OCI-LY7 (cell line): ENCODE results near the gene PCCA. TPM values are rescaled to one million over a fixed set of nuclear protein-coding genes. Genes with fewer than 3 reads are reported as not detected.

ENCODE experiments used
- BruUV-seq: library from RNA; stranded (reverse); fragments of 400-500 nt; replicated peaks from 2 replicates; lab custom pipeline; 2021; lab: Mats Ljungman, UMichigan
- CTCF ChIA-PET: fragments of 300-600 bp; sonication (Branson Sonifier 250); formaldehyde crosslinking; loops from one replicate; lab custom pipeline; 2022; ENCODE audit warnings: antibody characterized with exemption; ENCODE audit not compliant: unreplicated experiment; lab: Charles Lee
- POLR2A ChIA-PET: fragments of 300-600 bp; sonication (Branson Sonifier 250); formaldehyde crosslinking; loops from one replicate; lab custom pipeline; 2022; ENCODE audit warnings: antibody characterized with exemption; lab: Charles Lee
- DNase-seq: peaks from one replicate; pipeline ENCODE4 v3.0.0-alpha.2; 2015; ENCODE audit warnings: low spot score
- H2AFZ ChIP-seq: fragments of 200-600 bp; sonication (generic), shearing (Covaris generic); 2 replicates; pipeline ENCODE4 v1.6.1; 2014; ENCODE audit warnings: mild to moderate bottlenecking, antibody characterized with exemption, low read length, moderate library complexity
- H3K27ac ChIP-seq: fragments of 200-600 bp; sonication (generic); 2 replicates; pipeline ENCODE4 v1.5.1; 2014; ENCODE audit warnings: mixed run types, low read depth, mild to moderate bottlenecking, moderate library complexity, low read length, inconsistent platforms; ENCODE audit not compliant: poor library complexity, severe bottlenecking
- H3K36me3 ChIP-seq: fragments of 200-600 bp; sonication (generic); 2 replicates; pipeline ENCODE4 v1.6.1; 2014; ENCODE audit warnings: mild to moderate bottlenecking, antibody characterized with exemption, low read length, moderate library complexity, mixed read lengths; ENCODE audit not compliant: insufficient read depth
- H3K4me1 ChIP-seq: fragments of 200-600 bp; sonication (generic); 2 replicates; pipeline ENCODE4 v1.5.1; 2014; ENCODE audit warnings: mild to moderate bottlenecking, low read length; ENCODE audit not compliant: insufficient read depth, poor library complexity, severe bottlenecking
- H3K4me2 ChIP-seq: fragments of 200-600 bp; sonication (generic); 2 replicates; pipeline ENCODE4 v1.6.1; 2014; ENCODE audit warnings: mild to moderate bottlenecking, low read length
- H3K4me3 ChIP-seq: fragments of 200-600 bp; sonication (generic); 2 replicates; pipeline ENCODE4 v1.5.1; 2014; ENCODE audit warnings: mild to moderate bottlenecking, low read depth, low read length; ENCODE audit not compliant: poor library complexity, severe bottlenecking
- H3K79me2 ChIP-seq: fragments of 200-600 bp; sonication (generic); 2 replicates; pipeline ENCODE4 v1.6.1; 2016; ENCODE audit warnings: low read depth, mild to moderate bottlenecking, low read length, moderate library complexity, mixed read lengths; ENCODE audit not compliant: insufficient read depth
- H3K9me2 ChIP-seq: fragments of 200-600 bp; sonication (generic); 2 replicates; pipeline ENCODE4 v1.6.1; 2016; ENCODE audit warnings: mild to moderate bottlenecking, low read length, mixed read lengths; ENCODE audit not compliant: insufficient read depth
- H3K9me3 ChIP-seq: fragments of 200-600 bp; sonication (generic); 2 replicates; pipeline ENCODE4 v1.6.1; 2014; ENCODE audit warnings: mild to moderate bottlenecking, mixed run types, low read length, mixed read lengths
- H4K20me1 ChIP-seq: fragments of 200-600 bp; sonication (generic); 2 replicates; pipeline ENCODE4 v1.6.1; 2014; ENCODE audit warnings: mild to moderate bottlenecking, antibody characterized with exemption, low read length, moderate library complexity, mixed read lengths; ENCODE audit not compliant: insufficient read depth
- EZH2phosphoT487 ChIP-seq: fragments of 200-600 bp; sonication (generic); IDR thresholded peaks from 2 replicates; pipeline ENCODE4 v1.6.1; 2018; ENCODE audit warnings: low read depth, borderline replicate concordance, mild to moderate bottlenecking, mixed run types, antibody characterized with exemption, low read length, moderate library complexity, mixed read lengths
- intact Hi-C: fragments of 100-400 bp; cut with micrococcal nuclease; formaldehyde crosslinking; loops from one replicate; pipeline ENCODE4 v1.10.0; 2022; ENCODE audit not compliant: unreplicated experiment
- total RNA-seq, 2 experiments: library from RNA; depleted of rRNA in 1 of 2; stranded (reverse); fragments of >200 nt in 1 of 2; shearing (Covaris generic) in 1 of 2; gene quantifications; 2 replicates each; pipeline ENCODE4 v1.2.3, GENCODE V29; 2014 to 2022
- TF ChIP-seq, protein P1 (sequence below): fragments of 200-600 bp; sonication (generic); conservative IDR thresholded peaks from 2 replicates; pipeline ENCODE4 v1.5.1; 2014; ENCODE audit warnings: mild to moderate bottlenecking, antibody characterized with exemption, low read length, moderate library complexity, mixed read lengths

The PCCA gene
- total RNA-seq, 2 experiments from 2014 or later, result 2.7 to 7.2 TPM

DNA sequence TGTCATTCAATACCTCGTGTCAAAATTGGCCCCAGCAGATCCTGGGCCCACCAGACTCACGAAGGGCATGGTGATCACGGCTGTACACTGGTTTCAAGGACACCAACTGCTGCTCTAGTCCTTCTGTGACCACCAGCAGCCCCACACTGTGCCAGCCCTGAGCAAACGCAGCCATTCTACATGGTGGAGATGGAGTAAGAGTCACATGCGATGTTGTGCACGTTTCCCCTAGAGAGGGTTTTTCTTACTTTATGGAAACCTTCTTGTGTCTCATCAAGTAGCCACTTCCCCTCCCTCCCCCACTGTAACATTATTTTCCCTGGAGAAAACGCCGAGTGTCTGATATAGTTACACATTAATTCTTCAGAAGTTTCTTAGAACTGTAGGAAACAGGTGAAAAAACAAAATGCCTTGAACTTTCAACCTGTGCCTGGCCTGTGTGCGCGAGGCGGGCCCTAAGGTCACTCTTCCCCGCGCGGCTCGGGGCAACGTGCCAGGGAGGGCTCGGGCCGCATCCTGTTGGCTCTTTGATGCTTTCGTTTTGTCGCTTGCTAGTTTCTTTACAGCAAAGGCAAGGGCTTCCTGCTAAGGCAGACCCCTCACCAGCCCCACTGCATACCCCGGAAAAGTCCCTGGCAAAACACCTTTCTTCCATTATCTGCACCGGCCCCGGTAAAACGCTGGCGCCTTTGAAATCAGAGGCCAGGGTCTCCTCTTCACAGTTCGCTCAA is 455.1 kb downstream of the PCCA start:
- ChIA-PET POLR2A (no interaction called here), CTCF (no interaction called here)
- no peak overlapping the region for H3K4me2 ChIP-seq
- no peak for TF ChIP-seq EZH2phosphoT487
- TF ChIP-seq, protein P1, sequence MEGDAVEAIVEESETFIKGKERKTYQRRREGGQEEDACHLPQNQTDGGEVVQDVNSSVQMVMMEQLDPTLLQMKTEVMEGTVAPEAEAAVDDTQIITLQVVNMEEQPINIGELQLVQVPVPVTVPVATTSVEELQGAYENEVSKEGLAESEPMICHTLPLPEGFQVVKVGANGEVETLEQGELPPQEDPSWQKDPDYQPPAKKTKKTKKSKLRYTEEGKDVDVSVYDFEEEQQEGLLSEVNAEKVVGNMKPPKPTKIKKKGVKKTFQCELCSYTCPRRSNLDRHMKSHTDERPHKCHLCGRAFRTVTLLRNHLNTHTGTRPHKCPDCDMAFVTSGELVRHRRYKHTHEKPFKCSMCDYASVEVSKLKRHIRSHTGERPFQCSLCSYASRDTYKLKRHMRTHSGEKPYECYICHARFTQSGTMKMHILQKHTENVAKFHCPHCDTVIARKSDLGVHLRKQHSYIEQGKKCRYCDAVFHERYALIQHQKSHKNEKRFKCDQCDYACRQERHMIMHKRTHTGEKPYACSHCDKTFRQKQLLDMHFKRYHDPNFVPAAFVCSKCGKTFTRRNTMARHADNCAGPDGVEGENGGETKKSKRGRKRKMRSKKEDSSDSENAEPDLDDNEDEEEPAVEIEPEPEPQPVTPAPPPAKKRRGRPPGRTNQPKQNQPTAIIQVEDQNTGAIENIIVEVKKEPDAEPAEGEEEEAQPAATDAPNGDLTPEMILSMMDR, result no peak
- no peak overlapping the region for H2AFZ ChIP-seq
- intact Hi-C loops, result no loop called here
- DNase-seq, result no peak
- H3K4me3 ChIP-seq, result no peak overlapping the region
- peaks cover 5% of the 10 kb centered on the region for H3K4me1 ChIP-seq
- H3K36me3 ChIP-seq, result no peaks in the 10 kb centered on the region
- BruUV-seq, result no TSS peak
- no peaks in the 10 kb centered on the region for H4K20me1 ChIP-seq
- no peaks in the 10 kb centered on the region for H3K79me2 ChIP-seq
- H3K9me3 ChIP-seq, result no peaks in the 10 kb centered on the region
- H3K27ac ChIP-seq, result no peak overlapping the region
- H3K9me2 ChIP-seq, result no peaks in the 10 kb centered on the region

GRCh38 chr13:100544866-100545683 is 456.2 kb downstream of the PCCA start:
- POLR2A ChIA-PET, result no interaction called here
- DNase-seq, result no peak
- no peaks in the 10 kb centered on the region for H3K9me2 ChIP-seq
- H2AFZ ChIP-seq, result no peak overlapping the region
- H3K79me2 ChIP-seq, result no peaks in the 10 kb centered on the region
- H3K4me2 ChIP-seq, result no peak overlapping the region
- BruUV-seq, result no TSS peak
- no peak overlapping the region for H3K27ac ChIP-seq
- TF ChIP-seq, protein P1, result no peak
- TF ChIP-seq EZH2phosphoT487, result no peak
- no peak overlapping the region for H3K4me3 ChIP-seq
- no peaks in the 10 kb centered on the region for H4K20me1 ChIP-seq
- no peaks in the 10 kb centered on the region for H3K9me3 ChIP-seq
- intact Hi-C loops, result no loop called here
- no peaks in the 10 kb centered on the region for H3K36me3 ChIP-seq
- peaks cover 5% of the 10 kb centered on the region for H3K4me1 ChIP-seq
- CTCF ChIA-PET, result no interaction called here

- Histone ChIP-seq H3K9me2 (no peaks in the 10 kb centered on the region), H3K4me3 (no peak overlapping the region), H4K20me1 (no peaks in the 10 kb centered on the region), H3K36me3 (no peaks in the 10 kb centered on the region), H3K9me3 (no peaks in the 10 kb centered on the region), H3K79me2 (no peaks in the 10 kb centered on the region), H3K27ac (no peak overlapping the region), H3K4me2 (no peak overlapping the region), H3K4me1 (peaks cover 5% of the 10 kb centered on the region), H2AFZ (no peak overlapping the region)
- ChIA-PET CTCF (no interaction called here), POLR2A (no interaction called here)
- no peak for DNase-seq
- intact Hi-C loops, result no loop called here
- no peak for TF ChIP-seq EZH2phosphoT487
- TF ChIP-seq, protein P1, result no peak
- no TSS peak for BruUV-seq
Measured at GRCh38 chr13:100545684-100546061, 456.8 kb downstream of the PCCA start.
